Stimulated activated CD4-positive, alpha-beta T cell treated with anti-CD3 and anti-CD28 coated beads, Interleukin-2, amount 100 ng/mL, for 4 hours (primary cell): ENCODE results near the gene TEX2.

Experiments used
- DNase-seq: peaks from one replicate; pipeline ENCODE4 v3.0.0-alpha.2; 2020; ENCODE audit warnings: low read depth

TEX2 gene

GRCh38 chr17:64263000-64263766 is at the start of gene TEX2:
TEX2 (minus strand) TSS chr17:64263260; CDS start chr17:64214217, 49,043 bp downstream.
- DNase-seq = peak; percentile 85

- no peak for DNase-seq
Observed at GRCh38 chr17:64309710-64310109, 46.6 kb upstream of the TEX2 start.

GRCh38 chr17:64309021-64309420 is 46.0 kb upstream of the TEX2 start:
- no peak for DNase-seq

GRCh38 chr17:64306850-64307463 is 43.9 kb upstream of the TEX2 start:
- DNase-seq = peak; percentile 49

- no peak for DNase-seq
Observed at GRCh38 chr17:64304551-64304950, 41.5 kb upstream of the TEX2 start.

GRCh38 chr17:64300699-64300965 is 37.6 kb upstream of the TEX2 start:
- DNase-seq = no peak

- no peak for DNase-seq
Observed at GRCh38 chr17:64297467-64298088, 34.5 kb upstream of the TEX2 start.

- no peak for DNase-seq
Observed at GRCh38 chr17:64296246-64296645, 33.2 kb upstream of the TEX2 start.

- DNase-seq = no peak
Observed at GRCh38 chr17:64295146-64295545, 32.1 kb upstream of the TEX2 start.

GRCh38 chr17:64291268-64291851 is 28.3 kb upstream of the TEX2 start:
- DNase-seq = no peak

GRCh38 chr17:64289741-64290141 is 26.7 kb upstream of the TEX2 start:
- DNase-seq = no peak

- DNase-seq = no peak
Observed at GRCh38 chr17:64282753-64283080, 19.7 kb upstream of the TEX2 start.

- DNase-seq = peak; percentile 21
Observed at GRCh38 chr17:64281962-64282752, 19.1 kb upstream of the TEX2 start.

GRCh38 chr17:64278614-64279013 is 15.6 kb upstream of the TEX2 start:
- no peak for DNase-seq

GRCh38 chr17:64277831-64278562 is 14.9 kb upstream of the TEX2 start:
- no peak for DNase-seq

GRCh38 chr17:64276961-64277505 is 14.0 kb upstream of the TEX2 start:
- no peak for DNase-seq

- no peak for DNase-seq
Observed at GRCh38 chr17:64275016-64275415, 12.0 kb upstream of the TEX2 start.

GRCh38 chr17:64273006-64273405 is 9.9 kb upstream of the TEX2 start:
- DNase-seq = no peak

GRCh38 chr17:64270885-64271284 is 7.8 kb upstream of the TEX2 start:
- no peak for DNase-seq

- no peak for DNase-seq
Observed at GRCh38 chr17:64269687-64270649, 6.9 kb upstream of the TEX2 start.
